GM12865 (cell line): ENCODE results near the gene PDP2.

Experiments used
- DNase-seq: peaks from one replicate; pipeline ENCODE4 v3.0.0; 2010; ENCODE audit warnings: low read depth
- H3K4me3 ChIP-seq: 2 replicates; pipeline ENCODE4 v1.5.1; 2011; ENCODE audit warnings: mild to moderate bottlenecking, low read depth, low read length, control low read depth
- TF ChIP-seq, protein P1 (sequence below): IDR thresholded peaks from 2 replicates; pipeline ENCODE4 v1.5.1; 2011; ENCODE audit warnings: low read length, control low read depth, low read depth, inconsistent platforms; ENCODE audit not compliant: insufficient read depth; ENCODE audit errors: missing control alignments

PDP2 gene

DNA sequence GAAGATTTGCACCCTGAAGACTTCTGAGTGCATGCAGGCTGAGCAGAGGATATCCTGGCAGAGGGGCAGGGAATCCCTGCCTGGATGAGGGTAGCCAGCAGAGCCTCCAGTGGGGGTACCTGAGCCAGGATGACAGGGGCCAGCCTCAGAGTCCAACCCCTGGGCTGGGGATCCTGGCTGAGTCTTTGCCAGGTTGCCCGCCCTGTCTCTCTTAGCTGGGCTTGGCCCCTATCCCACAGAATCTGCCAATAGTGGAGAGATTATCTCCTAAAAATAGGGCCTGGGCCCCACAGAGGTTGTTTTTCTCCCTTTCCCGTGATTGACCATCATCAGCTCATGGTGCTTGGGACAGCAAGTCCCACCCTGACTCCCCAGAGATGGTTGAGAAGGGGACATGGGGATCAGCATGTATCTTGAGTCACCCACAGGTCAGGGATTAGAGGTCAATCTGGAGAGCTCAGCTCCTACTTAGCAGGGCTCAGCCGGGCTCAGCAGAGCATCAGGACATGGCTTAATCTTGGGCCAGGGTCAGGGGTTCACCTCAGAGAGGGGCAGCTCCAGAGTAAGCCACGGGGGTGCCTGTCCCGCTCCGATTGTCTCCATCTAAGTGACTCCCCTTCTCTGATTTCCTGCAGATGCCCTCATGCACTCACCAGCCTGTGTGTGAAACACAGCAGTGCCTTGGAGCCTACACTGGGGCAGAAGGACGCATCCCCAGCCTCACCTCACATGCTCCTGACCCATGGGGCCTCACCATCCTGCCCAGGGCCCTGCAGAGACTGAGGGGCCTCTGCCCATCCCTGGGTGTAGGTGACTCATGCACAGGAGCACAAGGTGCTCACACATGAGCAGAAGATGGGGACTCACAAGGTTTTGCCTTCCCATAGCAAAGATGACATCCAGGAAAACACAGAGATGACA is 26.9 kb downstream of the PDP2 start:
- no peak overlapping the region for H3K4me3 ChIP-seq
- TF ChIP-seq, protein P1, sequence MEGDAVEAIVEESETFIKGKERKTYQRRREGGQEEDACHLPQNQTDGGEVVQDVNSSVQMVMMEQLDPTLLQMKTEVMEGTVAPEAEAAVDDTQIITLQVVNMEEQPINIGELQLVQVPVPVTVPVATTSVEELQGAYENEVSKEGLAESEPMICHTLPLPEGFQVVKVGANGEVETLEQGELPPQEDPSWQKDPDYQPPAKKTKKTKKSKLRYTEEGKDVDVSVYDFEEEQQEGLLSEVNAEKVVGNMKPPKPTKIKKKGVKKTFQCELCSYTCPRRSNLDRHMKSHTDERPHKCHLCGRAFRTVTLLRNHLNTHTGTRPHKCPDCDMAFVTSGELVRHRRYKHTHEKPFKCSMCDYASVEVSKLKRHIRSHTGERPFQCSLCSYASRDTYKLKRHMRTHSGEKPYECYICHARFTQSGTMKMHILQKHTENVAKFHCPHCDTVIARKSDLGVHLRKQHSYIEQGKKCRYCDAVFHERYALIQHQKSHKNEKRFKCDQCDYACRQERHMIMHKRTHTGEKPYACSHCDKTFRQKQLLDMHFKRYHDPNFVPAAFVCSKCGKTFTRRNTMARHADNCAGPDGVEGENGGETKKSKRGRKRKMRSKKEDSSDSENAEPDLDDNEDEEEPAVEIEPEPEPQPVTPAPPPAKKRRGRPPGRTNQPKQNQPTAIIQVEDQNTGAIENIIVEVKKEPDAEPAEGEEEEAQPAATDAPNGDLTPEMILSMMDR = no peak
- no peak for DNase-seq

DNA sequence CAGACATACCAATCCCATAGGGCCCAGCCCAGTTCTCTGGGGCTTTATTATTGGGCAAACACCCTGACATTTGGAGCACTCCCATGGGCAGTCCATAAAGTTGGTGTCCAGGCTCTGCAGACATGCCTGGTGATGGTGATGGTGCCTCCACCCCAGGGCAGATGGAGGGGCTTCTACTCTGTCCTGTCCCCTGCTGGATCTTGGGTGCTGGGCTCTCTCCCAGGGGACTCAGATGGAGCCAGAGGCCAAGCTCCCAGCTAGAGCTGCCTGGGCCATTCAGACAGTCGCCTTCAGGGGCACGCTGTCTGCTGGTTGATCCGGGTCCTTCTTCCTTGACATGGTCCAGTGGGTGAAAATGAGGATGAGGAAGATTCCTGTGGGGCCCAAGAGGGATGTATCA is 27.8 kb downstream of the PDP2 start:
- no peak overlapping the region for H3K4me3 ChIP-seq
- DNase-seq = no peak
- TF ChIP-seq, protein P1 = no peak

DNA sequence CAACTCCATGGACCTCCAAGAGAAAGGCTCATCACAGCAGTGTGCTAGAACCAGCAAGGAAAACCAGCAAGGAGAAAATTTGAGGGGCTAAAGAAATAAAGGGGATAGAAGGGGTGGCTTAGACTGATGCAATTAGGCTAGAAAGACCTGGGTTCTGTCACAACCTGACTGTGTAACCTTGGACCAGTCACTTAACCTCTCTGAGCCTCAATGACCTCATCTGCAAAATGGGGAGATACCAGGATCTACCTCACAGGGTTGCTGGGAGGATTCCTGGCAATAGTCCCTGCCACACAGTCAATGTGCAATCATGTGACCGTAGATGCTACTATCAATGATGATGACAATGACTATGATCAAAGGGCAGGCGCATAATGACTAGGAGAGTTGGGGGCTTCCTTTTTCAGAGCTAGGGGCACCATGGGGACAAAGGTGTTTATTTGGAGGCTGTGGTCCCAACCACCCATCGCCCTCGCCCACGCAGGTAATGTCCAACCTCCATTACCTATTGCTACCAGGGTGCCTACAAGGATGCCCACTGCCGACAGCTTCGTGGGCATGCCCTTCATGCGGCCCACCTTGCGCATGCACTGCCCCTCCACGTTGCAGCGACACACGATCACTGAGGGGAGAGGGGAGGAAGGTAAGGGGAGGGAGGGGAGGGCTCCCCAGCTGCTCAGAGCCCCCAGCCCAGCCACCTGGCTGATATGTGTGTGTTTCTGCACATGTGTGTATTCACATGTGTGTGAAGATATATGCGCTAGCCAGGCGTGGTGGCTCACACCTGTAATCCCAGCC is 28.6 kb downstream of the PDP2 start:
- no peak for DNase-seq

DNA sequence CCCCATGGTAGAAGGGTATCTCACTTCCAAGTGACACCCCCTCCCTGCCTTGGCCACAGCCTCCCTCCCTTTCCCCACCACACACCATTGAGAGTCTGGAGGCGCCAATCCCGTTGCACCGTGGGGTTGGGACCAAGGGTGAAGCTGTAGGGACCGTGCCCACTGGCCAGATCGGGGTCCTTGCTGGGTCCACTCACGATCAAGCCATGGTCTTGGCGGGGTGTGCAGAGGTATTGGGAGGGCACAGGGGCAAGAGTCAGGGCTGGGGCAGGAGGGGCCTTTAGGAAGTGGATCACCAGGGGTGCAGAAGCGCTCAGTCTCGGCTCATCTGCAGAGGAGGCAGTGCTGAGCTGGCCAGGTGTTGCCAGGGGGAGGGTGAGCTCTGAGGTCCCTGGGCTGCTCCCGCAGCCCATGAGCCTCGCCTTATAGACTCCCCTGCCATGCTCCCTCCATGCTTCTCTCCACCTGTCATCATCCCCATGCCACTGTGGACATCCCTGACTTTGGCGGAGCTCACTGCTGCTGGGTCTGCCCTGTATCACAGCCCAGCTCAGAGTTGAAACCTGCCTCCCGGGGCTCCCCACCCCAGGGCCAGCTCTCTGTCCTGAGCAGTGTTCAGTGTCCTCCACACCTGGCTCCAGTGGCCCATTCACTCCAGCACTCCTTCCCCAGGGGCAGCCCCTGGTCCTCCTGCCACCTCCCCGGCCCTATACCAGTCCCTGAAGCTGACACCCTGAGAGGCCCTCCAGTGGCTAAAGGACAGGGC is 30.0 kb downstream of the PDP2 start:
- H3K4me3 ChIP-seq = no peak overlapping the region
- no peak for DNase-seq
- TF ChIP-seq, protein P1 = no peak

More for the DNA sequence above, 28.6 kb downstream of the PDP2 start:
- TF ChIP-seq, protein P1 = no peak
- no peak overlapping the region for H3K4me3 ChIP-seq

DNA sequence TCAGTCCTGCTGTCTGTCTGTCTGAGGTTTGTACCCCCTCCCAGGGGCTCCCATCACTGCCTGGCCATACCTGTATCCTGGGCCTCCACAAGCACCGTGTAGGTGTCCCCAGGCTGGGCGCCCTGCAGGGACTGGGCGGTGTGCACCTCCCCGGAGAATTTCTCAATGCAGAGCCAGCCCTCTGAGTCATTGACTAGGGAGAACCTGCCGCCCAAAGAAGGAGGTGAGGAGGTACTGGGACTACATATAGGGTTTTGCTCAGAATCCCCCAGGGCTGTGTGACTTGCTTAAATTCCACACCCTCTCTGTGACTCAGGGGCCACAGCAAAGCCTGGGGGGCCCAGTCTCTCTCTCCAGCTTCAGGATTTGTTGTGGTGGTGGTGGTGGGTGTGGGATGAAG is 30.8 kb downstream of the PDP2 start:
- DNase-seq = no peak
- no peak overlapping the region for H3K4me3 ChIP-seq
- TF ChIP-seq, protein P1 = no peak

DNA sequence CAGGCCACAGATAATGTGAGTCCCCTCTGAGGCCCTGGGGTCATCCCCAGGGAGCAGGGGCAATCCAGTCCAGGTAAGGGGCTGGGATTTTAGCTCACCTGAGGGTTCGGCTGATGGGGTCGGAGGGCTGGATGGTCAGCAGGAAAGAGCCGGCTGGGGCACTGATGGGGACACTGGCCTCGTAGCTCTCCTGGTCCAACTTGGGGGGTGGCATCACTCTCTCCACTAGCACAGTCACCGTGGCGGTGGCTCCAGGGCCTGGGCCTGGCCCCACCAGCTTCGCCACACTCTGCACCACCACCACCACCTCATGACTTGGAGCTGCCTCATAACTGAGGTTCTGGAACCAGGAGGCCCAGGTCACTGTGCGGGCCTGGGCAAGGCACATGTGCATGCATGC is 31.5 kb downstream of the PDP2 start:
- DNase-seq = no peak
- no peak overlapping the region for H3K4me3 ChIP-seq
- TF ChIP-seq, protein P1 = no peak
